ENCODE results near the gene RAB44.

Gene RAB44, protein sequence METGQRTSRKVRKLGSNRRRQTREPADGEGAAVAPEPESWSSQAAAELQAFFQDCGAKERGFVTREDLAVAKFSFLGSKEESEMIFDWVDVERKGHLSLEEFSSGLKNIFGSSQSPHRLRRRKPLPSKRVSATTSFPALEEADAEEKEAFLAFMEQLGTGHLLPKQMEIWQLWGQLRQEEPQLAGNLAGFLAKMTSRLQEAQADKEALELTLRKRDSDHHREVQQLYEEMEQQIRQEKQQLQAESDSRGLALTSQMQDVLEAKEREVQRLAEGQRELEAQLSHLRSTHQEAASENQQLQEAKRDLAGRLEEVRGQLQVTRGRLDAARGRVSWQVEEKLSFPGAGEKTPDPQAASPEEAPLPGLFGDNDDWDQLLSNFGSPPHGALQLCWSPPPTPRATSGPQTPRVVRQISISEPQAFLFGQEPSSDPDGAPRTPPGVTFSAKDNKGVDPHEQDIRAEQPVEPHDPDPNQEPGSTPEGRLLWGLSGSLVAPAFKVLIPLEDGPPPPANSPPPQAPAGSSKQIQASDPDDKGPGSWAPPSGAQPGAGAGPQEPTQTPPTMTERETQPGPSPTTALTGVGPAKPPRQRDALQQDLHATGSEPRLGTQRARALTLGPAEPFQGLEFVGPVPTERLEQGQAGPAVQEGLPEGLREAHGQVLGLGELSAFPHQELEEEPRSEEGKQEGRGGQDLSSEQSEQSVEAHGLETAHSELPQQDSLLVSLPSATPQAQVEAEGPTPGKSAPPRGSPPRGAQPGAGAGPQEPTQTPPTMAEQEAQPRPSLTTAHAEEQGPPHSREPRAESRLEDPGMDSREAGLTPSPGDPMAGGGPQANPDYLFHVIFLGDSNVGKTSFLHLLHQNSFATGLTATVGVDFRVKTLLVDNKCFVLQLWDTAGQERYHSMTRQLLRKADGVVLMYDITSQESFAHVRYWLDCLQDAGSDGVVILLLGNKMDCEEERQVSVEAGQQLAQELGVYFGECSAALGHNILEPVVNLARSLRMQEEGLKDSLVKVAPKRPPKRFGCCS

DNA sequence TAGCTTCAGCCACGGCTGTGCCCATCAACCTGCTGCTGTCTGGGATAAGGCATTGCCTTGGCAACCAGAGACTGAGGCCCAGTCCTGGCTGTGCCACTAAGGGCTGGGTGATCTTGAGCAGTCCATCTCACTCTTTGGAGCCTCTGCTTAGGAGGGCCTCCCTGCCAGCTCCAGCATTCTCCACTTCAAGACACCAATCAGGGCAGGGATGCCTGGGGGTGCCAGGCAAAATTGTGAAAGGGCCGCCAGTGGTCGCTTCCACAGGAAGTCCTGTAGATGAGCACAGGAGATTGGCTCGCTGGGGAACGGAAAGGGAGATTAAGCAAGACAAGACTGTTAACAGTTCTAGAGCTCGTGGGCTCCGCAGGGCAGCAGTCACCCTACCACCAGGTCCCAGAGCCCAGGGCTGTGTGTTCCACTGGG, at the start of gene RAB44:
Gene RAB44 (plus strand): TSS at position 346 of the 423 bp plus-strand sequence. CDS start 6,410 bp downstream, outside the sequence.
- H3K9ac ChIP-seq (ENCODE audit: low read length), result no peak within 1 kb of the TSS
- no peak within 1 kb of the TSS for H3K4me3 ChIP-seq (ENCODE audit: low read length)
- H3K4me1 ChIP-seq (ENCODE audit: low read length), result peaks cover 34% of the 10 kb centered on the region
- H3K27ac ChIP-seq (ENCODE audit: low read length), result no peak within 1 kb of the TSS
- H3K9me3 ChIP-seq (ENCODE audit: insufficient read depth, low read length), result no peaks in the 10 kb centered on the region
- H3K4me2 ChIP-seq (ENCODE audit: low read length), result no peak within 1 kb of the TSS
- no peaks in the 10 kb centered on the region for H4K20me1 ChIP-seq (ENCODE audit: insufficient read depth, low read length)
- TF ChIP-seq, protein P1, sequence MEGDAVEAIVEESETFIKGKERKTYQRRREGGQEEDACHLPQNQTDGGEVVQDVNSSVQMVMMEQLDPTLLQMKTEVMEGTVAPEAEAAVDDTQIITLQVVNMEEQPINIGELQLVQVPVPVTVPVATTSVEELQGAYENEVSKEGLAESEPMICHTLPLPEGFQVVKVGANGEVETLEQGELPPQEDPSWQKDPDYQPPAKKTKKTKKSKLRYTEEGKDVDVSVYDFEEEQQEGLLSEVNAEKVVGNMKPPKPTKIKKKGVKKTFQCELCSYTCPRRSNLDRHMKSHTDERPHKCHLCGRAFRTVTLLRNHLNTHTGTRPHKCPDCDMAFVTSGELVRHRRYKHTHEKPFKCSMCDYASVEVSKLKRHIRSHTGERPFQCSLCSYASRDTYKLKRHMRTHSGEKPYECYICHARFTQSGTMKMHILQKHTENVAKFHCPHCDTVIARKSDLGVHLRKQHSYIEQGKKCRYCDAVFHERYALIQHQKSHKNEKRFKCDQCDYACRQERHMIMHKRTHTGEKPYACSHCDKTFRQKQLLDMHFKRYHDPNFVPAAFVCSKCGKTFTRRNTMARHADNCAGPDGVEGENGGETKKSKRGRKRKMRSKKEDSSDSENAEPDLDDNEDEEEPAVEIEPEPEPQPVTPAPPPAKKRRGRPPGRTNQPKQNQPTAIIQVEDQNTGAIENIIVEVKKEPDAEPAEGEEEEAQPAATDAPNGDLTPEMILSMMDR (IDR thresholded peaks at IDR 0.05; ENCODE audit: low read depth, low read length), result no peak
- no peak for TF ChIP-seq EZH2phosphoT487 (IDR thresholded peaks at IDR 0.05; ENCODE audit: low read depth)
- H3K36me3 ChIP-seq (replicated peaks; ENCODE audit: low read depth, low read length), result no peaks in the 10 kb centered on the region
- no peaks in the 10 kb centered on the region for H3K79me2 ChIP-seq (ENCODE audit: low read length)
- H2AFZ ChIP-seq (ENCODE audit: low read depth, low read length), result no peak within 1 kb of the TSS
- H3K27me3 ChIP-seq (ENCODE audit: low read depth, low read length), result no peaks in the 10 kb centered on the region

DNA sequence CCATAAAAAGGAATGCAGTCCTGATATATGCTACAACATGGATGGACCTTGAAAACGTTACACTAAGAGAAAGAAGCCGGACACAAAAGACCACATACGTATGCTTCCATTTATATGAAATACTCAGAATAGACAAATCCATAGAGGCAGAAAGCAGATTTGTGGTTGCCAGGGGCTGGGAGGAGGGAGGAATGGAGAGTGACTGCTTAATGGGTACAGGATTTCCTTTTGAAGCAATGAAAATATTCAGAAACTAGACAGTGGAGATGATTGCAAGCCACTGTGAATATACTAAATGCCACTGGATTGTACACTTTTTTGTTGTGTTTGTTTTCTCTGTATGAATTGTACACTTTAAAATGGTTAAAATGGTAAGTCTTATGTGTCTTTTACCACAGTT, 48.5 kb upstream of the RAB44 start:
- Histone ChIP-seq H3K4me1 (ENCODE audit: low read length) (peaks cover 24% of the 10 kb centered on the region), H2AFZ (ENCODE audit: low read depth, low read length) (no peak overlapping the region), H3K4me3 (ENCODE audit: low read length) (no peak overlapping the region), H3K9me3 (ENCODE audit: insufficient read depth, low read length) (no peaks in the 10 kb centered on the region), H3K9ac (ENCODE audit: low read length) (no peak overlapping the region), H4K20me1 (ENCODE audit: insufficient read depth, low read length) (no peaks in the 10 kb centered on the region), H3K27me3 (ENCODE audit: low read depth, low read length) (peaks cover 7% of the 10 kb centered on the region), H3K27ac (ENCODE audit: low read length) (no peak overlapping the region), H3K4me2 (ENCODE audit: low read length) (no peak overlapping the region), H3K36me3 (replicated peaks; ENCODE audit: low read depth, low read length) (no peaks in the 10 kb centered on the region), H3K79me2 (ENCODE audit: low read length) (no peaks in the 10 kb centered on the region)
- TF ChIP-seq, protein P1 (IDR thresholded peaks at IDR 0.05; ENCODE audit: low read depth, low read length), result no peak

DNA sequence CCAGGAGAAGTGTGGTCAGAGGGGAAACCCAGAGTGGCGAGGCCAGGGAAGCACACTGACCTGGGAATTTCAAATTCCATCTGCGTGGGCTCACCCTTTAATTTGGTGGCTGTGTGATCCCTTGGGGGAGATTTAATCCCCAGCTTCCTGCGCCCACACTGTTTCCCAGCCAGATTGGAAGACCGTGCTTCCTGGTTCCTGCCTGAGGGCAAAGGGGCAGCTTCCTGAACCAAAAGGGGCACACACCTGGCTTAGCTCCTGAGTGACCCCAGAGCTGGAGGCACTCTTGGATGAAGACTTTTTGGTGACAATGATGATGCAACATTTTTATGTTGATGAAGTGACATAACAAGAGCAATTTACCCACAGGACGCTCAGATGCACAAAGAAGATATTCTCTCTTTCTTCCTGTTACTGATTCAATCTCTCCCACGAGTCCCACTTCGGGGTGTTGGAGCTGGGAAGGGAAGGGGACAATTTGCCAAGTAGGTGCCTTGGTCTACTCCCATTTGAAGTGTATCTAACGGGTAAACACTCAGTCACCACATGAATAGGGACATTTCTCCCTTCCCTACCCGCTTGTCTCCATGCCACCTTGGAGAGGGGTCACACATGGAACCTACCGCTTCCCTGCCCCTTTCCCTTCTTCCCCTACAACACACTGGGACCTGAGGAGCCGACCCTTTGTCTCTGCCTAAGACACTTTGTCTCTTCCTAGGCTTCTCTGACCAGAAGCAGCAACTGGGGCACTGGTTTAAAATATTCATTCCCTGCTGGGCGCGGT, 47.7 kb upstream of the RAB44 start:
- H3K27me3 ChIP-seq (ENCODE audit: low read depth, low read length), result peaks cover 10% of the 10 kb centered on the region
- no peak overlapping the region for H2AFZ ChIP-seq (ENCODE audit: low read depth, low read length)
- H3K79me2 ChIP-seq (ENCODE audit: low read length), result no peaks in the 10 kb centered on the region
- no peak overlapping the region for H3K4me3 ChIP-seq (ENCODE audit: low read length)
- no peak for TF ChIP-seq EZH2phosphoT487 (IDR thresholded peaks at IDR 0.05; ENCODE audit: low read depth)
- TF ChIP-seq, protein P1 (IDR thresholded peaks at IDR 0.05; ENCODE audit: low read depth, low read length), result no peak
- no peak overlapping the region for H3K9ac ChIP-seq (ENCODE audit: low read length)
- no peaks in the 10 kb centered on the region for H3K9me3 ChIP-seq (ENCODE audit: insufficient read depth, low read length)
- no peaks in the 10 kb centered on the region for H4K20me1 ChIP-seq (ENCODE audit: insufficient read depth, low read length)
- H3K4me2 ChIP-seq (ENCODE audit: low read length), result no peak overlapping the region
- peaks cover 24% of the 10 kb centered on the region for H3K4me1 ChIP-seq (ENCODE audit: low read length)
- no peaks in the 10 kb centered on the region for H3K36me3 ChIP-seq (replicated peaks; ENCODE audit: low read depth, low read length)
- no peak overlapping the region for H3K27ac ChIP-seq (ENCODE audit: low read length)

Measured in OCI-LY3 (cell line).